Neuron (in vitro differentiated cells): ENCODE data around the gene STARD10.
"Not testable (repeated sequence)": the region's sequence is repeated elsewhere in the genome, so short reads cannot be mapped to it uniquely, and the experiment has no call there.

ENCODE experiments used
- H2AFZ ChIP-seq: one replicate; pipeline ENCODE4 v1.6.1; 2013; ENCODE audit warnings: low read depth, mild to moderate bottlenecking, inconsistent platforms, low read length, moderate library complexity
- H3K27me3 ChIP-seq: one replicate; pipeline ENCODE4 v1.6.1; 2013; ENCODE audit warnings: low read length; ENCODE audit not compliant: insufficient read depth
- H3K36me3 ChIP-seq: one replicate; pipeline ENCODE4 v1.6.1; 2013; ENCODE audit warnings: low read length; ENCODE audit not compliant: insufficient read depth
- H3K4me1 ChIP-seq: one replicate; pipeline ENCODE4 v1.6.1; 2013; ENCODE audit warnings: low read length; ENCODE audit not compliant: insufficient read depth
- H3K4me3 ChIP-seq: 2 replicates; pipeline ENCODE4 v1.5.1; 2013; ENCODE audit warnings: mild to moderate bottlenecking, low read length, moderate library complexity
- H3K9me3 ChIP-seq: one replicate; pipeline ENCODE4 v1.6.1; 2013; ENCODE audit warnings: low read length

Gene STARD10

DNA sequence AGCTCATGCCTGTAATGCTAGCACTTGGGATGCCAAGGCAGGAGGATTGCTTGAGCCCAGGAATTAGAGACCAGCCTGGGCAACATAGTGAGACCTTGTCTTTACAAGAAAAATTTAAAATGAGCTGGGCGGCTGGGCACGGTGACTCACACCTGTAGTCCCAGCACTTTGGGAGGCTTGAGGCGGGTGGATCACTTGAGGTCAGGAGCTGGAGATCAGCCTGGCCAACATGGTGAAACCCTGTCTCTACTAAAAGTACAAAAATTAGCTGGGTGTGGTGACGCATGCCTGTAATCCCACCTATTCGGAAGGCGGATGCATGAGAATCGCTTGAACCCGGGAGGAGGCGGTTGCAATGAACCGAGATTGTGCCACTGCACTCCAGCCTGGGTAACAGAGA is 17.8 kb upstream of the STARD10 start:
- not testable (repeated sequence) for H3K9me3 ChIP-seq, H3K36me3 ChIP-seq, H3K27me3 ChIP-seq, H3K4me3 ChIP-seq, H2AFZ ChIP-seq
- peaks cover 19% of the 10 kb centered on the region for H3K4me1 ChIP-seq

DNA sequence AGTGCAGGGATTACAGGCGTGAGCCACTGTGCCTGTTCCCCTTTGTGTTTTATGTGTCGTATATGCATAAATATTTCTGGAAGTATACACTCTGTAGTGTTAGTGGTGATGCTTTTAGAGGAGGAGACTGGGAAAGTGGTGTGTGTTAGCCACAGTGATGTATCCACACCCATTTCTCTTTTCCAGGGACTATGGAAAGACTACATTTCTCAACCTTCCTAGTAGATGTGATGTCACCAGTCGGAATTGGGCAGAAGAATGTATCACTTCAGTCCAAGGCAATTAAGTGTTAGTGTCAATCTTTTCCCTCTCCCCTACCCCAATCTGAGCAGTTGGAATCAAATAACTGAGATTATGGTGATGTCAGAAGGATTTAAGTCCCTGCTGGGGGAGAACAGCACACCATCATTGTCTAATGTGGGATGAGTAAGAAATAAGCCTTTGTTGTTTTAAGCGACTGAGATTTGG is 14.5 kb upstream of the STARD10 start:
- no peaks in the 10 kb centered on the region for H3K9me3 ChIP-seq
- peaks cover 2% of the 10 kb centered on the region for H3K36me3 ChIP-seq
- H2AFZ ChIP-seq: no peak overlapping the region
- H3K27me3 ChIP-seq: no peaks in the 10 kb centered on the region
- H3K4me1 ChIP-seq: peaks cover 10% of the 10 kb centered on the region
- no peak overlapping the region for H3K4me3 ChIP-seq

DNA sequence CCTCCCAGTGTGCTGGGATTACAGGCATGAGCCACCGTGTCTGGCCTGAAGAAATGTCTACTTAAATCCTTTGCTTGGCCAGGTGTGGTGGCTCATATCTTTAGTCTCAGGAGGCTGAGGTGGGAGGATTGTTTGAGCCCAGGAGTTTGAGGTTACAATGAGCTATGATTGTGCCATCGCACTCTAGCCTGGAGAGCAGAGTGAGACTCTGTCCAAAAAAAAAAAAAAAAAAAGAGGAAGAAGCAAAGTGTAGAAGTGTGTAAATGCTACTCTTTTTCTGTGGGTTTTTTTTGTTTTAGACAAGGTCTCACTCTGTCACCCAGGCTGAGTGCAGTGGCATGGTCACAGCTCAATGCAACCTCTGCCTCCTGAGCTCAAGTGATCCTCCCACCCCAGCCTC is 13.9 kb upstream of the STARD10 start:
- Histone ChIP-seq H3K4me1 (peaks cover 4% of the 10 kb centered on the region), H2AFZ (no peak overlapping the region), H3K9me3 (no peaks in the 10 kb centered on the region), H3K27me3 (no peaks in the 10 kb centered on the region), H3K36me3 (peaks cover 2% of the 10 kb centered on the region), H3K4me3 (no peak overlapping the region)

DNA sequence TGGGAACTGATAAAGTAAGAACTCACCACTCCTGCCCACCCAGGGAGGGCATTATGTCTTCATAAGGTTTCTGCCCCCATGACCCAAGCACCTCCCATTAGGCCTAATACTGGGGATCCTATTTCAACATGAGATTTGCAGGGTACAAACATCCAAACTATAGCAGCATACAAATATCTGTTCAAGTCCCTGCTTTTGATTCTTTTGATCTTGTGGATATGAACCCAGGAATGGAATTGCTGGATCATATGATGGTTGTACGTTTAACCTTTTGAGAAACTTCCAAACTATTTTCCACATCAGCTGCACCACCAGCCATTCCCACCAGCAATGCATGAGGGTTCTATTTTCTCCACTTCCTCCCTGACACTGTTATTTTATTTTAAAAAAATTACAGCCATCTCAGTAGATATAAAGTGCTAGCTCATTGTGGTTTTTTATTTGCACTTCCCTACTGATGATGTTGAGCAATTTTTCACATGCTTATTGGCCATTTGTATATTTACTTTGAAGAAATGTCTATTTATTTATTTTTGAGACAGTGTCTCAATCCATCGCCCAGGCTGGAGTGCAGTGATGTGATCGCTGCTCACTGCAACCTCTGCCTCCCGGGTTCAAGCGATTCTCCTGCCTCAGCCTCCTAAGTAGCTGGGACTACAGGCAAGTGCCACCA is 13.3 kb upstream of the STARD10 start:
- Histone ChIP-seq H3K36me3 (peaks cover 2% of the 10 kb centered on the region), H3K4me3 (no peak overlapping the region), H3K4me1 (no peaks in the 10 kb centered on the region), H3K9me3 (no peaks in the 10 kb centered on the region), H2AFZ (no peak overlapping the region), H3K27me3 (no peaks in the 10 kb centered on the region)

DNA sequence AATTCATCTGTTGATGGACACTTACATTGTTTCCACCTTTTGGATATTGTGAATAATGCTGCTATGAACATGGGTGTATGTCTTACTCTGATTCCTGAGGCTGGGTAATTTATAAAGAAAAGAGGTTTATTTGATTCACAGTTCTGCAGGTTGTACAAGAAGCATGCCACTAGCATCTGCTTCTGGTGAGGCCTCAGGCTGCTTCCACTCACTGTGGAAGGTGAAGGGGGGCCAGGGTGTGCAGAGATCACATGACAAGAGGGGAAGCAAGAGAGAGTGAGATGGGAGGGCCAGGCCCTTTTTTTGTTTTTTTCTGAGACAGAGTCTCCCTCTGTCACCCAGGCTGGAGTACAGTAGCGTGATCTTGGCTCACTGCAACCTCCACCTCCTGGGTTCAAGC is 12.5 kb upstream of the STARD10 start:
- not testable (repeated sequence) for H3K4me1 ChIP-seq, H3K36me3 ChIP-seq, H3K27me3 ChIP-seq, H2AFZ ChIP-seq, H3K4me3 ChIP-seq, H3K9me3 ChIP-seq

DNA sequence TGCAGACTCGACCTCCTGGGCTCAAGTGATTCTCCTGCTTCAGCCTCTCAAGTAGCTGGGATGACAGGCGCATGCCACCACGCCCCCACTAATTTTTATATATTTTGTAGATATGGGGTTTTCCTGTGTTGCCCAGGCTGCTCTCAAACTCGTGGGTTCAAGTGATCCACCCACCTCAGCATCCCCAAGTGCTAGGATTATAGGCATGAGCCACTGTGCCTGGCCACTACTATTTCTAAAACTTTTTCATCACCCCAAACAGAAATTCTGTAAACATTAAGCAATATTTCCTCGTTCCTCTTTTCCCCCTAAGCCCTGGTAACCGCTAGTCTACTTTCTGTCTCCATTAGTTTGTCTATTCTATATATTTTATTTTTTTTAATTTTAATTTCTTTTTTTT is 11.4 kb upstream of the STARD10 start:
- H3K4me1 ChIP-seq: no peaks in the 10 kb centered on the region
- H2AFZ ChIP-seq: no peak overlapping the region
- no peak overlapping the region for H3K4me3 ChIP-seq
- no peaks in the 10 kb centered on the region for H3K27me3 ChIP-seq
- peaks cover 2% of the 10 kb centered on the region for H3K36me3 ChIP-seq
- H3K9me3 ChIP-seq: no peaks in the 10 kb centered on the region

DNA sequence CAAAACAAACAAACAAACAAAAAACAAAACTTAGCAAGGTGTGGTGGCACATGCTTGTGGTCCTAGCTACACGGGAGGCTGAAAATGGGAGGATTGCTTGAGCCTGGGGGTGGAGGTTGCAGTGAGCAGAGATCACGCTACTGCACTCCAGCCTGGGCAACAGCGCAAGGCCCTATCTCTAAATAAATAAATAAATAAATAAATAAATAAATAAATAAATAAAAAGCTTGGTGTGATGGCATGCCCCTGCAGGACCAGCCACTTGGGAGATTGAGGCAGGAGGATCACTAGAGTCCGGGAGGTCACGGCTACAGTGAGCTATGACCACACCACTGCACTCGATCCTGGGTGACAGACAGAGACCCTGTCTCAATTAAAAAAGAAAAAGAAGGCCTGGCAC is 9.0 kb upstream of the STARD10 start:
- H3K36me3 ChIP-seq: no peaks in the 10 kb centered on the region
- H3K4me3 ChIP-seq: no peak overlapping the region
- H3K4me1 ChIP-seq: no peaks in the 10 kb centered on the region
- no peaks in the 10 kb centered on the region for H3K9me3 ChIP-seq
- H3K27me3 ChIP-seq: no peaks in the 10 kb centered on the region
- H2AFZ ChIP-seq: no peak overlapping the region

- H3K4me3 ChIP-seq: no peak overlapping the region
- H3K27me3 ChIP-seq: no peaks in the 10 kb centered on the region
- peaks cover 4% of the 10 kb centered on the region for H3K4me1 ChIP-seq
- H2AFZ ChIP-seq: no peak overlapping the region
- H3K9me3 ChIP-seq: no peaks in the 10 kb centered on the region
- H3K36me3 ChIP-seq: no peaks in the 10 kb centered on the region
Observed at GRCh38 chr11:72799441-72799840, 5.6 kb upstream of the STARD10 start.

DNA sequence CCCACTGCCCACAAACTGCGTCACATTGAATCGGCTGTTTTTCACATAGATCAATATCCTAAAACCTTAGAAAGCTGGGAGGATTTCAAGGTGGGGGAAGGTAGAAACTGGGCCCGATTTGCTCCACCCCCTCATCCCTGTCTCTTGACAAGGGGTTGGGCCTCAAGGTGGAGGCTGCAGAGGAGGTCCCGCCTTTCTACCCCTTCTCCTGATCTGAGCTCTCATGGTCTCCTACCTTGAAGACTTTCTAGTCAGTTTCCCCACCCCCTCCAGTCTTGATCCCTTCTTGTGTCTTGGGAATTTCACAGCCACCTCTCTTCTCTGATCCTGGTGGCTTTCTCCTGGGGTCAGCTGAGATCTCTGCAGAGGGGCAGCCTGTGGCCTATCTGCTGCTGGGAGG is 4.5 kb upstream of the STARD10 start:
- Histone ChIP-seq H3K36me3 (no peaks in the 10 kb centered on the region), H3K27me3 (no peaks in the 10 kb centered on the region), H3K9me3 (no peaks in the 10 kb centered on the region)

GRCh38 chr11:72793076-72793424 is 797 bp downstream of the STARD10 start:
- H3K4me3 ChIP-seq: peak overlapping the region; percentile 69
- H3K36me3 ChIP-seq: no peaks in the 10 kb centered on the region
- no peaks in the 10 kb centered on the region for H3K27me3 ChIP-seq
- peak overlapping the region; percentile 79 for H2AFZ ChIP-seq
- H3K4me1 ChIP-seq: peaks cover 13% of the 10 kb centered on the region
- H3K9me3 ChIP-seq: no peaks in the 10 kb centered on the region

More for the DNA sequence above, 4.5 kb upstream of the STARD10 start:
- no peak overlapping the region for H3K4me3 ChIP-seq
- H3K4me1 ChIP-seq: peaks cover 7% of the 10 kb centered on the region
- no peak overlapping the region for H2AFZ ChIP-seq

DNA sequence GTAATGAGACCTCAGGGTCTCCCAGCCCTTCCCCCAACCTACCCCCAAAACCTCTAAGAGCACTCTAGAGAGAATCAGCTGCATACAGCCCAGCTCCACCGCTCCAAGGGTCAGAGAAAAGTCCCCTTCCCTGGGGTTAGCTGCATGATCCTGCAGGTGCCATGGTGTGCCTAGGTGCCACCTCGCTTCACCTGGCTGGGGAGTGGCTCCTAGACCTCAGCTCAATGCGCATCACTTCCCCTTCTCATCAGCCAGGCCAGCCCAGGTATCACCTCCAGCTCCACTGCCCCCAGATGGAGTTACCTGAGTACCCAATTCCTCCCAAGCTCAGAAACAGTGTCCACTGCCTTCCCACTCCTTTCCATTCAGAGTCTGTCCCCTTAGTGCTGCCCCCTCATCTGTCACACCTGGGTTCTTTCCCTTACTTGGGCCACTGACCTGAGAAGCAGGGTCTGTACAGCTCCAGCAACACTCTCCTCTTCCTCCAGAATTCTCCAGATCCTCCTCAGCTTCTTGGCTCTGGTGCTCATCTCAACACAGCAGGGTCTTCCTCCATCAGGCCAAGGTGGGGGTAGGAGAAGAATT is 1.3 kb downstream of the STARD10 start:
- Histone ChIP-seq H3K9me3 (no peaks in the 10 kb centered on the region), H3K4me3 (peak overlapping the region; percentile 69), H3K27me3 (no peaks in the 10 kb centered on the region), H3K4me1 (peaks cover 13% of the 10 kb centered on the region), H3K36me3 (no peaks in the 10 kb centered on the region), H2AFZ (peak overlapping the region; percentile 79)

- not testable (repeated sequence) for H3K4me3 ChIP-seq, H2AFZ ChIP-seq, H3K9me3 ChIP-seq, H3K36me3 ChIP-seq, H3K27me3 ChIP-seq
- H3K4me1 ChIP-seq: peaks cover 13% of the 10 kb centered on the region
Observed at GRCh38 chr11:72791228-72791627, 2.6 kb downstream of the STARD10 start.

GRCh38 chr11:72789493-72790131 is 4.2 kb downstream of the STARD10 start:
- H3K27me3 ChIP-seq: no peaks in the 10 kb centered on the region
- no peaks in the 10 kb centered on the region for H3K36me3 ChIP-seq
- H3K4me3 ChIP-seq: no peak overlapping the region
- H3K9me3 ChIP-seq: no peaks in the 10 kb centered on the region
- no peak overlapping the region for H2AFZ ChIP-seq
- peaks cover 10% of the 10 kb centered on the region for H3K4me1 ChIP-seq
